ENCODE data around the gene FGF2.
"Not testable (repeated sequence)": the region's sequence is repeated elsewhere in the genome, so short reads cannot be mapped to it uniquely, and the experiment has no call there.

Gene FGF2

DNA sequence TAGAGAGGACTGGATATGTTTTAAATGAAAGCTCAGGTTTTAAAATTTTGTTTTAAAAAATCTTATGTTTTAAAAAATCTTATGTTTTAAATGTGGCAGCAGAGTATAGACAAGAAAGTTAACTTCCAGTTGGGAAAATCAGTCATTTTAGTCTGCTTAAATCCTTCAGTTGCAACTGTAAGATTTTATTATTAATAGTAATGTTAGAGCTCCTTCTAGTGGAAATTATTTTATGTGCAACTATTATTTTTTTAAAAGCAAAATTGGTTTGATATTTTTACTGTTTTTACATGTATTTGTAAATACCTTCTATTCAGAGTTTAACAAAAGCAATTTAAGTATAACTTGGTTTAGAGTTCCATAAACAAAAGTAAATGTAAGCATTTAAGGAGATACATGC is 104.2 kb downstream of the FGF2 start:
- DNase-seq (ENCODE audit: low spot score), result peak; percentile 40

DNA sequence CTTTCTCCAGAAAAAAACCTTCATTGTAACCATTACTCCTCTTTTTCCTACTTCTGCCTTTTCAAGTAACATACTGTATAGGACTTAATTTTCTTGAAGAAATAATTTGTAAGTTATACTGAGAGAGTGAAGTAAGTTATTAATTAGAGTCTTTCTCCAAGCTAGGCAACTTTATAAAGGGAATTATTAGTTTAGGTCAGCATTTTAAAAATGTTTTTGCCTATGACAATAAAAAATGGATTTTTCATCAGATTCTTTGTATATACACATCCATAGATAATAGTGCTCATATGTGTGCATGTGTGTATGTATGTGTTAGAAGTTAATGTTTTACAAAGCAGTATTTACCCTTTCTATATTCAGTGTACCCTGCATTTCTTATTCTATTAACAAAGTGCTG is 106.1 kb downstream of the FGF2 start:
- no peak for DNase-seq (ENCODE audit: low spot score)

DNA sequence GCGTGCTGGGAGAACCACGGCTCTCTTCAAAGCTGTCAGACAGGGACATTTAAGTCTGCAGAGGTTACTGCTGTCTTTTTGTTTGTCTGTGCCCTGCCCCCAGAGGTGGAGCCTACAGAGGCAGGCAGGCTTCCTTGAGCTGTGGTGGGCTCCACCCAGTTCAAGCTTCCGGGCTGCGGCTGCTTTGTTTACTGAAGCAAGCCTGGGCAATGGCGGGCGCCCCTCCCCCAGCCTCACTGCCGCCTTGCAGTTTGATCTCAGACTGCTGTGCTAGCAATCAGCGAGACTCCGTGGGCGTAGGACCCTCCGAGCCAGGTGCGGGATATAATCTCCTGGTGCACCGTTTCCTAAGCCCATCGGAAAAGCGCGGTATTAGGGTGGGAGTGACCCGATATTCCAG is 118.5 kb downstream of the FGF2 start:
- not testable (repeated sequence) for DNase-seq (ENCODE audit: low spot score)

DNA sequence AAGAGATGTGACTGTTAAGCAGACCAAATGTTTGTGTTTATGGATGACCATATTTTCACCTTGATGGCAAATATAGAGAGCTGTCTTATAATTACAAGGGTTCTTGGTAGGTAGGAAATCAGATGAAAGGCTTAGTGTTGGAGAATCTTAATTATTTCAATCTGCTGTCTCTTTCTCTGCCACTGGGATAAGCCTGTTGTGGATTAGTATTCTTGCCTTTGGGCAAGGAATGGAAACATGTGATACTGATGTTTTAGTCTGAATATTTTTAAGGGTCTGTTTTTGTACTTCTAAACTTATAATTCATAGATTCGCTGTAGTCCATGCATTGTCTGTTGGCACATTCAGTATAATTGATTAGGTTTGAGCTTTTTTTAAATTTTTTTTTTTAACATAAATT is 119.5 kb downstream of the FGF2 start:
- DNase-seq (ENCODE audit: low spot score), result no peak

Data from AG08395 (cell line).